Eye (tissue), 1 donor: ENCODE measurements around the gene CFHR1.
"Not testable (repeated sequence)": the region's sequence is repeated elsewhere in the genome, so short reads cannot be mapped to it uniquely, and the experiment has no call there.

ENCODE experiments used
- DNase-seq: peaks from one replicate; pipeline ENCODE4 v3.0.0-alpha.2; 2015

Gene CFHR1

DNA sequence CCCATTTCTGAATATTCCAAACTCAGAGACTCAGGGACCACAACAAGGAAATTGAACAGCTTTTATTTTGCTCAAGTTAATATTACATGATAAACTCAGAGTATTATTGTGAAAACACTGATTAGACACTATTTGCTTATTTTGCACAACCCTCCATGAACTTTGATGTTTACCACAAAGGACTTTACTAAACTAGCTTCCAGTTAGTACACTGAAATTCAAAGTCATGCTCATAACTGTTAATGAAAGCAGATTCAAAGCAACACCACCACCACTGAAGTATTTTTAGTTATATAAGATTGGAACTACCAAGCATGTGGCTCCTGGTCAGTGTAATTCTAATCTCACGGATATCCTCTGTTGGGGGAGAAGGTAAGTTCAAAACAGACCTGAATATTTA is at the start of gene CFHR1:
Gene CFHR1 (plus strand): TSS at position 201 of the 400 bp plus-strand sequence. CDS start 114 bp downstream, at position 315.
- DNase-seq = not testable (repeated sequence)

DNA sequence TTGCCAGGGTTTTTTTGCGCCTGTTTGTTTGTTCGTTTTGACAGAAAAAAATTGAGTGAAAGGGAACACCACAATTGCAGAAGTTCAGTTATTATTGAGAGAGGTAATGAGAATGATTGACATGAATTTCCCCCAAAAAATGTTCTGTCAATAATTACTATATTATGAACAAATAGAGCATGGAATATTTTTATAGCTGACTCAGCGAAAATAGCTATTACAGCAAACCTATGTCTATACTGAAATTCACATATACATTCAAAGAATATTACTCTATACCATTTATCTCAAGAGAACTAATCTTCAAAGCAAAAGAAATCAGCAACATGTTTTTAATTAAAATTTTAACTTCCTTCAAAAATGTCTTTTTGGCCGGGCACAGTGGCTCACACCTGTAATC is 49.7 kb upstream of the CFHR1 start:
- DNase-seq = not testable (repeated sequence)

DNA sequence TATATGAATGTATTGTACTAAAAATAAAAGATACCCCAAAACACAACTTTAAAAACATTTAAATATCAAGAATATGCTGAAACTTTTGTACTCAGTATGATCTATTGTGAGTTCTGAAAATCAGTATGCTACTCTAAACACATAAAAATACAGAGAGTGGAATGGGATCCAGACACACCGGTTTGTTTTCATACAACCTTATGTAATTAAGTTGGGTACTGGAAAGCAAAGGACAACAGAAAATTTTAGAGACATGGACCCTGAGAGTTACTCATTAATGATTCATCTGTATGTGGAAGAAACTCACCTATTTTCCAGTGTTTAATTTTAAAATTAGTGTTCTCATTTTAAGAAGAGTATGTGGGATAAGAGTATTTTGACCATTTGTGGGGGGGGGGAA is 45.8 kb upstream of the CFHR1 start:
- no peak for DNase-seq

GRCh38 chr1:196774175-196774574 is 45.4 kb upstream of the CFHR1 start:
- DNase-seq = no peak

DNA sequence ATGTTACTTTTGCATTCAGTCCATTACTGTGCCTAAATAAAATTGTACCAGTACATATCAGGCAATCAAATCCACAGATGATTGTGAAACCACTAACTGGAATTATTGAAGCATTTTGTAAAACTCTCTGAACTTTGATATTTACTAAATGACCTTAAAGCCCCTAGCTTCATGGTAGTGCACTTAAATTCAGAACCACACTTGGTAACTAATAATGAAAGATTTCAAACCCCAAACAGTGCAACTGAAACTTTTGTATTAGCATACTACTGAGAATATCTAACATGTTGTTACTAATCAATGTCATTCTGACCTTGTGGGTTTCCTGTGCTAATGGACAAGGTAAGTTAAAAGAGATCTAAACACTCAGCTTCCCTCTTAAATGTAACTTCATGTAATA is 44.9 kb upstream of the CFHR1 start, which contains the start of gene CFHR3:
Gene CFHR3 (plus strand): TSS at position 238 of the 400 bp plus-strand sequence. CDS start 47 bp downstream, at position 285.
- DNase-seq = no peak

GRCh38 chr1:196777603-196778002 is 41.9 kb upstream of the CFHR1 start:
- no peak for DNase-seq

- DNase-seq = no peak
These were observed 40.4 kb upstream of the CFHR1 start for GRCh38 chr1:196779093-196779492.

GRCh38 chr1:196791252-196791651 is 28.3 kb upstream of the CFHR1 start:
- not testable (repeated sequence) for DNase-seq

GRCh38 chr1:196794103-196794502 is 25.4 kb upstream of the CFHR1 start:
- DNase-seq = not testable (repeated sequence)

DNA sequence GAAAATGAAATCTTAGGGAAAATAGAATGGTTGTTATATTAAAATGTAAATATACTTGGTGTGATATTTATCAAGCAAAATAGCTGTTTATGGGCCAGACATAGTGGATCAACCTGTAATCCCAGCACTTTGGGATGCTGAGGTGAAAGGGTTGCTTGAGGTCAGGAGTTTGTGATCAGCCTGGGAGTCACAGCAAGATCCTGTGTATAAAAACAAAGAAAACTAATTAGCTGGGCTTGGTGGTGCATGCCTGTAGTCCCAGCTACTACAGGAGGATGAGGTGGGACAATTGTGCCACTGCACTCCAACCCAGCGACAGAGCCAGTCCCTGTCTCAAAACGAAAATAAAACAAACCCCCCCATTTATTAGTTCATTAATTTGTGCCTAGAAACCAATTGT is 21.6 kb upstream of the CFHR1 start:
- no peak for DNase-seq

DNA sequence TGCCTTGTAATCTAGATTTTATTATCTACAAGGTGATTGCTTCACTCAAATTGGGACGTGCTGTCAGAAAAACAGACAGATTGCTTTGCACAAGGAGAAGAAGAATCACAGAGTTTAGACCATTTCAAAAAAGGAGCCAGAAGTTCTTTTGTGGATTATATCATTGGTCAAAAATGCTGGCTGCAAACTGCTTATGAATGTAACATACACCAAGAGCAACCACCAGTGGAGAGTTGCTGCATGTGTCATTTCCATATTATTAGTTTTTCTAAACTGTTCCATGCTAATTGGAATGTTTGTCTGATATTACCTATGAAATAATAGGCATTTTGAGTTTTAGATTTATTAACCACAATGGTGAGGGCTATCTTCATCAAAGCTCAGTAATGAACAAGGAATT is 17.6 kb upstream of the CFHR1 start:
- not testable (repeated sequence) for DNase-seq

- no peak for DNase-seq
These were observed 10.8 kb upstream of the CFHR1 start for GRCh38 chr1:196808529-196809235.

DNA sequence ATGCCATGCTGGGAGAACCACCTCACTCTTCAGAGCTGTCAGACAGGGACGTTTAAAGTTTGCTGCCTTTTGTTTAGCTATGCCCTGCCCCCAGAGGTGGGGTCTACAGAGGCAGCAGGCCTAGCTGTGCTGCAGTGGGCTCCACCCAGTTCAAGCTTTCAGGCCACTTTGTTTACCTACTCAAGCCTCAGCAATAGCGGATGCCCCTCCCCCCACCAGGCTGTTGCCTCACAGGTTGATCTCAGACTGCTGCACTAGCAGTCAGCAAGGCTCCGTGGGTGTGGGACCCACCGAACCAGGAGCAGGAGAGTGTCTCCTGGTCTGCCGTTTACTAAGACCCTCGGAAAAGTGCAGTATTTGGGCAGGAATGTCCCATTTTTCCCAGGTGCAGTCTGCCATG is 2.1 kb upstream of the CFHR1 start:
- not testable (repeated sequence) for DNase-seq

GRCh38 chr1:196827860-196828259 is 8.3 kb downstream of the CFHR1 start:
- peak; percentile 44 for DNase-seq

- not testable (repeated sequence) for DNase-seq
These were observed 30.3 kb downstream of the CFHR1 start for GRCh38 chr1:196849613-196850492.

GRCh38 chr1:196856053-196856452 is 36.5 kb downstream of the CFHR1 start:
- no peak for DNase-seq

GRCh38 chr1:196857188-196857587 is 37.7 kb downstream of the CFHR1 start:
- DNase-seq = no peak

GRCh38 chr1:196858811-196859210 is 39.3 kb downstream of the CFHR1 start:
- no peak for DNase-seq

DNA sequence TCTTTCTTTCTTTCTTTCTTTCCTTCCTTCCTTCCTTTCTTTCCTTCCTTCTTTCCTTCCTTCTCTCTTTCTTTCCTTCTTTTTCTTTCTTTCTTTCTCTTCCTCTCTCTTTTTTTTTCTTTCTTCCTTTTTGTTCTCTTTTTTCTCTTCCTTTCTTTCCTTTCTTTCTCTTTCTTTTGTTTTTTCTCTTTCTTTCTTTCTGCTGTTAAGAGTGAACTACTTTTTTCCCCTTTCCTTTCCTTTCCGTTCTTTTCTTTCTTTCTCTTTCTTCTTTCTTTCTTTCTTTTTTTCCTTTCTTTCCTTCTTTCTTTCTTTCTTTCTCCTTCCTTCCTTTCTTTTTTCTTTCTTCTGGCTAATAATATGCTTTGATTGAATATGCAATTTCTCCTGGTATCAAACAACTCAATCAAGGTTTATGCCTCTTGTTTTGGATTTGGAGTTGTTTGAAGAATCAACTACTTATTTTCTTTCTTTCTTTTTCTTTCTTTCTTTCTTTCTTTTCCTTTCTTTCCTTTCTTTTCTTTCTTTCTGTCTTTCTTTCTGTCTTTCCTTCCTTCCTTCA is 40.9 kb downstream of the CFHR1 start:
- no peak for DNase-seq

DNA sequence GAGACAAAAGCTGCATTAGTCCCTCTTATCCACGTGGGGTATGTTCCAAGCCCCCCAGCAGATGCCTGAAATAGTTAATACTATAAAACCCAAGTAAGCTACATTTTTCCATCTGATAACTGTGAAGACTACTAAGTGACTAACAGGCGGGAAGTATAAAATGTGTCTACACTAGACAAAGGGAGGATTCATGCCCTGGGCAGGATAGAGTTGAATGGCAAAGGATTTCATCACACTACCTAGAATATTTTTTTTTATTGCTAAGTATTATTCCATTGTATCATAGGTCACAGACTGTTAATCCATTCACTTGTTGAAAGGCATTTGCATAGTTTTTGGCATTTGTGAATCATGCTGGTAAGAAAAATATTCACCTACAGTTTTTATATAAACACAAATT is 41.9 kb downstream of the CFHR1 start:
- no peak for DNase-seq

GRCh38 chr1:196866974-196867373 is 47.4 kb downstream of the CFHR1 start:
- DNase-seq = no peak

DNA sequence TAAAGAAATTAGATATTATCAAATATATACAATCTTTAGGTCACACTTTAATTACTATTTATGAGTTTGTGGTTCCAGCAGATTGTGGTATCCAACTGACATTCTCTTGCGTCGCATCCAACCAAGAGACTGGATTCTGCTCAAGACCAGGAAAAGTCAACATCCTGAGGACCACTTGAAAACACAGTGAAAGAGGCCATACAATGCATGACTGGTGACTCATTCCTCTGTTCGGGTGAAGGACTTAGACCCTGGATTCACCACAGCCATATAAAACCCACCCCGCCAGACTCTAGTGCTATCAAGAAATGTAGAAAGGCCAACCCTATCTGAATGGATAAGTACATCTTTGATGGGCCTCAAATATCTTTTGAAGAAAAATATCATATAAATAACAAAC is 53.9 kb downstream of the CFHR1 start:
- DNase-seq = no peak

DNA sequence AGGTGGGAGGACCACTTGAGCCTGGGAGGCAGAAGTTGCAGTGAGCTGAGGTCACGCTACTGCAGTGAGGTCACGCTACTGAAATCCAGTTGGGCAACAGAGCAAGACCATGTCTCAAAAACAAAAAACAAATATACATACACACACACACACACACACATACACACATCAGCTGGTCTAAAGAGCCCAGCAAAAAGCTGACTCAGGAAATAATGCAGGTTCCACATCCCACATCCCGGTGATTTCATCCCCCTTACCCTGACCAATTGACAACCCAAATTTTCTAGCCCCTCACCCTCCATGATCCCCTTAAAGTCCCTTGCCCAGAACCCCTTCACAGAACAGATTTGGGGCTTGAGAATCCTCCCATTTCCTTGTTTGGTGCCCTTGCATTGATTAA is 56.4 kb downstream of the CFHR1 start:
- no peak for DNase-seq

DNA sequence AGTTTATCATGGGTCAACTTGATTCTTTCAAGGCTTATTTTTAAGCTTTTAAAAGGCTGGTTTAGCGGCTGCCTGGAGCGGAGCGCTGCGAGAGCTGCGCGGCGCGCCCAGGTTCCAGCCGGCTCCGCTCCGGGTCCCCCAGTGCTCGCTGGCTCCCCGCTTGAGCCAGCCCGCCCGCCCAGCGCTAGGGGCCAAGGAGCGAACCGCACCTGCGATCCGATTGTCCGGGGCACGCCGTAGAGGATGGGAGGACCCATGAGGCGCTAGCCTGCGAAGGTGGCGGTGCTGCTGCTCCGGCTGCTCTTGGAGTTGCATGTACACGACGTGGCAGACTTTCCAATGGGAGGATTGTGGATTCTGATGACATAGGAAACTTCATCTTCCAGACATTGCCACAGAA is 58.4 kb downstream of the CFHR1 start:
- DNase-seq = peak; percentile 53
